CD4-positive, alpha-beta T cell treated with Interleukin-10 for 1 hour (primary cell): ENCODE measurements around the gene KIF22.
A peak's percentile ranks its signal among the peaks of the same experiment; 100 is the strongest.

Experiments used
- DNase-seq: peaks from one replicate; pipeline ENCODE4 v3.0.0-alpha.2; 2020

The KIF22 gene

DNA sequence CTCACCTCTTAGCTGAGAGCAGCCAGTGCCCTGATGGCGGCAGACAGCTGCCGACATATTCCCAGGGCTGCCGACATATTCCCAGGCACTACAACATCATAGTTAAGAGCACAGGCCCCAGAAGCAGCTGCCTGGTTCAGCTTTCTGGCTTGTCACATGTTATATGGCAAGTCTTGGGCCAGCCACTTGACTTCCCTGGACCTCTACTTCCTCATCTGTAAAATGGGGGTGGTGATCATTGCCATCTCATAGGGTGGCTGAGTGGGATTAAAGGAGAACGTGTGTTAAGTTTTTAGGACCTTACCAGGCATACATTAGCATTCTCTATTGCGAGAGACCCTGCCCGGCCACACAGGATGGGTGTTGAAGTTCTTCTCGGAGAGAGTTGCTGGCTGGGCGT lies 53.4 kb downstream of the KIF22 start:
- DNase-seq, result no peak

DNA sequence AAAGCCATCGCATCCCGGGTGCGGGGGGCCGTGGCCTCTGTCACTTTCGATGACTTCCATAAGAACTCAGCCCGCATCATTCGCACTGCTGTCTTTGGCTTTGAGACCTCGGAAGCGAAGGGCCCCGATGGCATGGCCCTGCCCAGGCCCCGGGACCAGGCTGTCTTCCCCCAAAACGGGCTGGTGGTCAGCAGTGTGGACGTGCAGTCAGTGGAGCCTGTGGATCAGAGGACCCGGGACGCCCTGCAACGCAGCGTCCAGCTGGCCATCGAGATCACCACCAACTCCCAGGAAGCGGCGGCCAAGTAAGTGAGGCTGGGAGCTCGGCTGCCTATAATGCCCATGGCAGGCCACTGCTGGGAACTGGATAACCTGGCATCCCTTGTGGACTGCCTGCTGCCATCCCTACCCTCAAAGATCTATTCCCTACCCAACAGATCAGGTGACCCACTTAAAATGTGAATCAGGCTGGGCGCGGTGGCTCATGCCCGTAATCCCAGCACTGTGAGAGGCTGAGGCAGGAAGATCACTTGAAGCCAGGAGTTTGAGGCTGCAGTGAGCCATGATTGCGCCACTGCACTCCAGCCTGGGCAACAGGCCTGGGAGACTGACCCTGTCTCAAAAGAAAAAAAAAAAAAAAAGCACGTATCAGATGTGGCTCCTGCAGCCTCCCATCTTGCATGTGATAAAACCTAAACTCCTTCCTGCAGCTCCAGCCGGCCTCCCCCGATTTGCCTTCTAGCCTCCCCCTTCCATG lies 54.2 kb downstream of the KIF22 start:
- no peak for DNase-seq

DNA sequence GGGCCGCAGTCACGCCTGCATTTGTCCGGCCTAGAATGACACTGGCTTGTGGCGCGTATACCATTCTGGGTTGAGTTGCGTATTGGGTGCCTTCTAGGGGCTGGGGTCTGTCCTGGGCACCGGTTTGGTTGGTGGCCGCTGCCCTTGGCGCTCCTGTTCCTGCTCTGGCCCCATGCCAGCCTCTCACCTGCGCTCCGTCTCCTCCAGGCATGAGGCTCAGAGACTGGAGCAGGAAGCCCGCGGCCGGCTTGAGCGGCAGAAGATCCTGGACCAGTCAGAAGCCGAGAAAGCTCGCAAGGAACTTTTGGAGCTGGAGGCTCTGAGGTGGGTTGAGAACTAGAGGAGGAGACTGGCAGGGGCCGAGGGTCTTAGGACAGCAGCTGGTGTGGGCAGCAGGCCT lies 55.1 kb downstream of the KIF22 start:
- DNase-seq, result no peak

GRCh38 chr16:29848420-29849297 lies 58.1 kb downstream of the KIF22 start:
- DNase-seq, result peak; percentile 84

GRCh38 chr16:29849505-29849904 lies 59.0 kb downstream of the KIF22 start:
- no peak for DNase-seq

GRCh38 chr16:29850998-29851397 lies 60.4 kb downstream of the KIF22 start:
- no peak for DNase-seq

DNA sequence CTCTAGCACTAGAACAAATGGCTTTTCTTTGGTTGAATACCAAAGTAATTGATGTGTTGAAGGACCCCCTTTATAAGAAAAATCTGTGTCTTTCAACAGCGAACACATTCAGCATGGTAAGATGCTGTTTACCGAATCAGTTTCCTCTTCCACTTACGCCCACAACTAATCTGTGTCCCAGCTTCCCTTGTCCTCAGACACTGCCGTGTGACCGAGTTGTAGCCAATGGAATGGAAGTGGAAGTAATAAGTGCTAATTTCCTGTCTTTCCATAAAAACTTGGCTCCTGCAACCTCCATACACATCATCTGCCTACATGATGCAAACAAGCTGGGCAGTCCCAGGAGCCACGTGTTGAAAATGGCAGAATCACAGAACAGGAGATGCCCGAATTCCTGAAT lies 62.1 kb downstream of the KIF22 start:
- no peak for DNase-seq

- no peak for DNase-seq
Measured at GRCh38 chr16:29854520-29855100, 64.1 kb downstream of the KIF22 start.
